GM19238 (cell line): ENCODE measurements around the gene IQUB.
A peak's percentile ranks its signal among the peaks of the same experiment; 100 is the strongest.
"Not testable (repeated sequence)": the region's sequence is repeated elsewhere in the genome, so short reads cannot be mapped to it uniquely, and the experiment has no call there.

ENCODE experiments used
- DNase-seq: peaks from one replicate; pipeline ENCODE4 v3.0.0; 2011; ENCODE audit warnings: low spot score; ENCODE audit not compliant: insufficient read length

IQUB gene

GRCh38 chr7:123534383-123535260 lies at the start of gene IQUB:
Gene IQUB (minus strand): TSS chr7:123534595. CDS start chr7:123512340, 22,255 bp downstream.
- DNase-seq, result peak; percentile 79

DNA sequence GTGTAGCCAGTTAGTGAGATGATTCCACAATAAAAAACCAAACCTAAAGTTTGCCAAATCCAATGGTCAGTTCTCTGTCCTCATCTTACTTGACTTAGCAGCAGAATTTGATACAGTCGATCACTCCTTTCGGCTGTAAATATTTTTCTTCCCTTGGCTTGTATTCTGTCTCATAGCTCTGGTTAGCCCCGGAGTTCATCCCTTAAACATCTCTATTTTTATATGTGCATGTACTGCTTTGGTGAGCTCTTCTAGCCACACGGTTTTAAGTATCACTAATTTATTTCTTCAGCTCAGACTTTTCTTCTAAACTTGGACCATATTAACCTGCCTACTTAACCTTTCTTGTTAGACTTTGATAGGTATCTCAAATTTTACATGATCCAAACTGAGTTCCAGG lies 49.4 kb upstream of the IQUB start:
- DNase-seq, result no peak

DNA sequence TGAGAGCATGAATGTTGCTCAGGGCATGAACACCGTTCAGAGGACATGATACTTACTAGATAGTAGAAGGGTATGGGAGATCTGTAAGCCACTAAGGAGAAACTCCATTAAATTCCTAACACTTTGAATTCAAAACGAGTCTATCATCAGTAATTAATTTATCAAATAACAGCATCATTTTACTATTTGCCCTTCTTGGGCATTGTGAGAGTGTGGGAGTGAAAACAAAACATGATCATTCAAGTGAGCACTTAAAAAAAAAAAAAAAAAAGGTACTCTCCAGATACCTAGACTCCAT lies 46.7 kb upstream of the IQUB start:
- DNase-seq, result no peak

DNA sequence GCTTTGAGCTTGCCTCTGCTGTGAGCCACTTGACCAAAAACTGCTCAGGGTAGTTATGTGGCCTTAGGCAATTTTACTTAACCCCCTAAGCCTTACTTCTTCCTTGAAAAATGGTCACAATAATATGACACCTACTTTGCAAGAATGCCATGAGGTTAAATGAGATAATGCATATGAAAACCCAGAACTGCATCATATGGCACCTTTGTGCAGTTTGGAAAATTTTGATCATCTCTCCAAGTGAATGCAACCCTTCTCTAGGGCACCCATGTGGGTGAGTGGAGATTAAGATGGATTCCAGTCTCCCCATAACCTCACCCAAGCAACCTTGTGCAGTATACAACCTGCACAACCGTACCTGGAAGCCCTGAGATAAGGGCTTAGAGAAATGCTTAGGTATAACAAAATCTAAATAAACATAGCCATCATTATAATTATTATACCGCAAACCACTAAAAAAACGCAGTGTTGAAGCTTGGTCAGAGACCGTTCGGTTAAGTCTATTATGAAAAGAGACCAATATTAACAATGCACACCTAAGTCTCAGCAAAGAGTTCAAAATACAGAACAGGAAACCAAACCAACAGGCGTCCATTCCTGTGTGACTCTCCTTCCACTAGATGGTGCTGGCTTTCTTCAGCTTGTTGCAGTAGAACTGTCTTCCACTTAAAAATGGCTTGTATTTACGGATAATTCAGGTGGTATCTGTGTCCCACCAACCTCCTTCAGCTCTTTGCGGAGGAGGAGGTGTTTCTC lies 46.2 kb upstream of the IQUB start:
- DNase-seq, result no peak

DNA sequence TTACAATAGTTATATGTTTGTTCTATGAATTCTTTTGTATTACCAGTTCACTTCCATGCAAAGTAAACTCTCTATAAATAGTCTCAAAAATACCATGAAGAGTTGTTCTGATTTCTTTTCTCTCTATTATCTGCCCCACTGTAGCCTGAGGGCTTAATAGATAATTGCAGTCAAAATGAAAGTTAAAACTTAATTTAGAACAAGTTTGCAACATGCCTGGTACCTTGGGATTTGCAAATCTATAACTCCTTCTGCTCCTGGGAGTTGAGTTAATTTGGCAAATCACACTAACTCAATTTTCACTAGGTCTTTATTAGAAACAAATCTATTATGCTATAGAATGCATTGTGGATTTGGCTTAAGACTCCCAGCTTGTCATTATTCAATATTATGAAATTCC lies 45.0 kb upstream of the IQUB start:
- DNase-seq, result no peak

- DNase-seq, result no peak
Measured at GRCh38 chr7:123573896-123574467, 39.6 kb upstream of the IQUB start.

DNA sequence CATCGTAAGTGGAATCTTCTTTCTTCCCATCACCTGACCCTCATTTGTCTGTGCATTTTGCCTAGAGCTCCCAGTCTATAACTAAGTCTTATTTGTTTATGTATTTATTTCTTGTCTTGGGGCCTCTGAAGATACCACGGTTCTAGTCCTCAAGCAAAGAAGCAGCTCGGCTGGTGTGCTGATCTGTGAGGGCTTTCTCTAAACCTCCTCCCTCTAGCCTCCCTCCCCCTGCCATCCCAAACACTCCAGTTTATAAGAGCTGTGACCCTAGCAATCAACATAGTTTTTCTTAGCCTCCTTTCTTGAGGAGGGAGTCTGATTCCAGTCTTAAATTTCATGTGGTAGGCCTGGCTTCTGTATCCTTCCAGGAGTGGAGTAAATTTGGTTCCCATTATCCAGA lies 38.9 kb upstream of the IQUB start:
- DNase-seq, result no peak

GRCh38 chr7:123571684-123572083 lies 37.3 kb upstream of the IQUB start:
- no peak for DNase-seq

DNA sequence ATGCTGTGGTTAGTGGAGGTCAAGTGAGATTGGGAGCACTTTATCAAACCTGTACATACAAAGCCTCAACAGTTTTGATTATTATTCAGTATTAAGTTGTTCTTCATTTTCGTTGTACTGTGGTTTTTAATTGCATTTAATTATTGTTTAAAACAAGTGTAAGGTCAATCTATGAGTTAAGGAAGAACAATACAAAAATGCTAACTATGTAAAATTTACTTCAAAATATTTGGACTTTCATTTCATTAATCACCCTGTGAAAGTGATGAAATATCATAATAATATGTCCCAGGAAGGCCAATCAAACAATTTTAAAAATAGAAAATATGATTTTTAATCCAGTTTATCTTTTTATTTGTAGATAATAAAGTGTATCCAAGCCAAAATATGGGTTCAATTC lies 36.8 kb upstream of the IQUB start:
- no peak for DNase-seq

GRCh38 chr7:123570390-123571182 lies 36.2 kb upstream of the IQUB start:
- no peak for DNase-seq

GRCh38 chr7:123569352-123570010 lies 35.1 kb upstream of the IQUB start:
- no peak for DNase-seq

- DNase-seq, result no peak
Measured at GRCh38 chr7:123562121-123562520, 27.7 kb upstream of the IQUB start.

- DNase-seq, result no peak
Measured at GRCh38 chr7:123558289-123558874, 24.0 kb upstream of the IQUB start.

GRCh38 chr7:123557398-123558288 lies 23.2 kb upstream of the IQUB start, which contains the start of gene NDUFA5:
Gene NDUFA5 (minus strand): TSS chr7:123557818. CDS start chr7:123557795, 23 bp downstream.
- peak; percentile 57 for DNase-seq

DNA sequence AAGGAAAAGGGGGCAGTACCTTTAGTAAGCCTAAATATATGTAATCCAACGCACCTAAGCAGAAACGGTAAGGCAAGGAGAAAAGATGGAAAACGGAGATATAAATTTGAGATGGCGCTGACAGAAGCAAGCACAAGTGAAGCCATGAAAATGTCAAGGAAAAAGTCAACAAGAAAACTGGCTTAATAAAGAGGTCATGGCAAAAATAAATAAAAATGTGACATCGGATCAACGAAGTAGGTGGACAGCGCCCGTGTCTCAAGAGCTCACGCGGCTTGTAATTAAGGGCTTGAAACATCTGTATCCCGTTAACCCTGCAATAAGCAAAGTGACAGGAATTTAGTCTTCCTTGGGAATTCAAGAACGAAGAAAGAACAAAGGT lies 22.6 kb upstream of the IQUB start:
- no peak for DNase-seq

- DNase-seq, result no peak
Measured at GRCh38 chr7:123555484-123555883, 21.1 kb upstream of the IQUB start.

DNA sequence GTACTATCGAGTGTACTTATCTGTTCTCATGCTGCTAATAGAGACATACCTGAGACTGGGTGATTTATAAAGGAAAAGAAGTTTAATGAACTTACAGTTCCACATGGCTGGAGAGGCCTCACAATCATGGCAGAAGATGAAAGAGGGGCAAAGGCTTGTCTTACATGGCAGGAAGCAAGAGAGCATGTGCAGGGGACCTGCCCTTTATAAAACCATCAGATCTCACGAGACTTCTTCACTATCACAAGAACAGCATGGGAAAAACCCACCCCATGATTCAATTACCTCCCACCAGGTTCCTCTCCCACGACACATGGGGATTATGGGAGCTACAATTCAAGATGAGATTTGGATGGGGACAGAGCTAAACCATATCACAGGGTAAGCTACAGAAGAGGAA lies 18.8 kb upstream of the IQUB start:
- no peak for DNase-seq

- no peak for DNase-seq
Measured at GRCh38 chr7:123552641-123553040, 18.2 kb upstream of the IQUB start.

DNA sequence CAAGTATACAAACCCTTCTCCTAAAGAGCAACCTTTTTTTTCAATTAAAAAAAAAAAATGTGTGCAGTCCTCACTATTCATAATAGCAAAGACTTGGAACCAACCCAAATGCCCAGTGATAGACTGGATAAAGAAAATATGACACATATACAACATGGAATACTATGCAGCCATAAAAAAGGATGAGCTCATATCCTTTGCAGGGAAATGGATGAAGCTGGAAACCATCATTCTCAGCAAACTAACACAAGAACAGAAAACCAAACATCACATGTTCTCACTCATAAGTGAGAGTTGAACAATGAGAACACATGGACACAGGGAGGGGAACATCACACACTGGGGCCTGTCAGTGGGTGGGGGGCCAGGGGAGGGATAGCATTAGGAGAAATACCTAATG lies 17.7 kb upstream of the IQUB start:
- not testable (repeated sequence) for DNase-seq

DNA sequence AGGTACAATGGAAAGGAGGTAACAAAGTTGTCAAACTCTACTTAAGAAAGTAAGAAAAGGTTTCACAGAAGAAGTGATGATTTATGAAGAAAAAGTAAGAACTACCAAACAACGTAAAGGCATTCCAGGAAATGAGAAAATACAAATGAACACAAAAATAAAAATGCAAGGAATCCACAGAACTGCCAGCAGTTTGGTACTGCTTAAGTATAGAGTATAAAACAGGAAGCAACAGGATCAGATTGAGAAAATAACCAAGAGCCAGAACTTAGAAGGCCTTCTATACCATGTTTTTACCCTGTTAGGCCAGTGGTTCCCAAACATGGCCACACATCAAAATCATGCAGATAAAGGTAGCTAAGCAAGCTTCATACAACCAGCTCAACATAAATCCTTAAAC lies 14.0 kb upstream of the IQUB start:
- DNase-seq, result no peak
